Measurements from ENCODE around the gene SYT6.

Gene SYT6

GRCh38 chr1:114154963-114155322 is 1.3 kb upstream of the SYT6 start:
- no peak for DNase-seq (ENCODE audit: low read depth)

- DNase-seq (ENCODE audit: low read depth): no peak
Observed at GRCh38 chr1:114154146-114154962, 685 bp upstream of the SYT6 start.

- no peak for DNase-seq (ENCODE audit: low read depth)
Observed at GRCh38 chr1:114152508-114153260, 985 bp downstream of the SYT6 start.

GRCh38 chr1:114152089-114152507 is 1.6 kb downstream of the SYT6 start:
- DNase-seq (ENCODE audit: low read depth): no peak

- DNase-seq (ENCODE audit: low read depth): no peak
Observed at GRCh38 chr1:114150016-114150415, 3.7 kb downstream of the SYT6 start.

- DNase-seq (ENCODE audit: low read depth): no peak
Observed at GRCh38 chr1:114149211-114149610, 4.5 kb downstream of the SYT6 start.

- no peak for DNase-seq (ENCODE audit: low read depth)
Observed at GRCh38 chr1:114145504-114146151, 8.0 kb downstream of the SYT6 start.

GRCh38 chr1:114144016-114144415 is 9.7 kb downstream of the SYT6 start:
- DNase-seq (ENCODE audit: low read depth): no peak

GRCh38 chr1:114139540-114139939 is 14.1 kb downstream of the SYT6 start:
- DNase-seq (ENCODE audit: low read depth): no peak

GRCh38 chr1:114137497-114137896 is 16.2 kb downstream of the SYT6 start:
- no peak for DNase-seq (ENCODE audit: low read depth)

- no peak for DNase-seq (ENCODE audit: low read depth)
Observed at GRCh38 chr1:114135786-114136185, 17.9 kb downstream of the SYT6 start.

GRCh38 chr1:114134518-114134917 is 19.2 kb downstream of the SYT6 start:
- DNase-seq (ENCODE audit: low read depth): no peak

GRCh38 chr1:114133129-114133528 is 20.5 kb downstream of the SYT6 start:
- DNase-seq (ENCODE audit: low read depth): no peak

- no peak for DNase-seq (ENCODE audit: low read depth)
Observed at GRCh38 chr1:114131526-114132220, 22.0 kb downstream of the SYT6 start.

GRCh38 chr1:114130846-114131525 is 22.7 kb downstream of the SYT6 start:
- no peak for DNase-seq (ENCODE audit: low read depth)

GRCh38 chr1:114130213-114130612 is 23.5 kb downstream of the SYT6 start:
- no peak for DNase-seq (ENCODE audit: low read depth)

- DNase-seq (ENCODE audit: low read depth): no peak
Observed at GRCh38 chr1:114128293-114128692, 25.4 kb downstream of the SYT6 start.

- no peak for DNase-seq (ENCODE audit: low read depth)
Observed at GRCh38 chr1:114126261-114127095, 27.2 kb downstream of the SYT6 start.

GRCh38 chr1:114124644-114125043 is 29.0 kb downstream of the SYT6 start:
- DNase-seq (ENCODE audit: low read depth): no peak

- no peak for DNase-seq (ENCODE audit: low read depth)
Observed at GRCh38 chr1:114122941-114123618, 30.6 kb downstream of the SYT6 start.

Data from activated T-helper 9 cell treated with anti-CD3 and anti-CD28 coated beads, Interleukin-2, amount 50 U/mL, for 16 hours (primary cell).